A673 (cell line): ENCODE measurements around the gene CCSER1. TPM values are rescaled to one million over a fixed set of nuclear protein-coding genes. Genes with fewer than 3 reads are reported as not detected.

Experiments used
- BruUV-seq: library from RNA; stranded (reverse); fragments of 400-500 nt; replicated peaks from 2 replicates; lab custom pipeline; 2021; lab: Mats Ljungman, UMichigan
- CTCF ChIA-PET: fragments of 300-600 bp; sonication (Branson Sonifier 250); formaldehyde crosslinking; loops from one replicate; lab custom pipeline; 2022; ENCODE audit warnings: antibody characterized with exemption; lab: Charles Lee
- POLR2A ChIA-PET: fragments of 300-600 bp; sonication (Branson Sonifier 250); formaldehyde crosslinking; loops from one replicate; lab custom pipeline; 2022; ENCODE audit warnings: antibody characterized with exemption; ENCODE audit not compliant: low non-redundant PET; lab: Charles Lee
- DNase-seq: peaks from one replicate; pipeline ENCODE4 v3.0.0-alpha.2; 2015; ENCODE audit warnings: low spot score
- H3K27ac ChIP-seq: fragments of 200-600 bp; sonication (generic); 2 replicates; pipeline ENCODE4 v1.5.1; 2016; ENCODE audit warnings: mixed run types, low read depth, mild to moderate bottlenecking, mixed read lengths, antibody characterized with exemption, low read length; ENCODE audit not compliant: poor library complexity, severe bottlenecking
- H3K27me3 ChIP-seq: fragments of 200-600 bp; sonication (generic); replicated peaks from 2 replicates; pipeline ENCODE4 v1.6.1; 2017; ENCODE audit warnings: mixed run types, low read depth, mild to moderate bottlenecking, mixed read lengths, antibody characterized with exemption, low read length; ENCODE audit not compliant: insufficient read depth, poor library complexity
- H3K36me3 ChIP-seq: fragments of 200-600 bp; sonication (generic); 2 replicates; pipeline ENCODE4 v1.6.1; 2016; ENCODE audit warnings: mixed run types, mild to moderate bottlenecking, mixed read lengths, antibody characterized with exemption, low read length; ENCODE audit not compliant: insufficient read depth, poor library complexity, severe bottlenecking
- H3K4me1 ChIP-seq: fragments of 200-600 bp; sonication (generic); 2 replicates; pipeline ENCODE4 v1.6.1; 2017; ENCODE audit warnings: mixed run types, mild to moderate bottlenecking, mixed read lengths, antibody characterized with exemption, low read length; ENCODE audit not compliant: insufficient read depth, poor library complexity, severe bottlenecking
- H3K4me3 ChIP-seq: fragments of 200-600 bp; sonication (generic); 2 replicates; pipeline ENCODE4 v1.5.1; 2016; ENCODE audit warnings: low read depth, mixed run types, mild to moderate bottlenecking, mixed read lengths, low read length; ENCODE audit not compliant: poor library complexity, severe bottlenecking
- H3K9me3 ChIP-seq: fragments of 200-600 bp; sonication (generic); 2 replicates; pipeline ENCODE4 v1.6.1; 2016; ENCODE audit warnings: mixed run types, low read depth, mild to moderate bottlenecking, mixed read lengths, antibody characterized with exemption, low read length; ENCODE audit not compliant: poor library complexity, severe bottlenecking
- EZH2 ChIP-seq: fragments of 200-600 bp; sonication (generic); IDR thresholded peaks from 2 replicates; pipeline ENCODE4 v1.6.1; 2017; ENCODE audit warnings: borderline replicate concordance, low read depth, mild to moderate bottlenecking, mixed read lengths, antibody characterized with exemption, low read length; ENCODE audit not compliant: poor library complexity, severe bottlenecking
- intact Hi-C: fragments of 100-400 bp; cut with micrococcal nuclease; formaldehyde crosslinking; loops from one replicate; pipeline ENCODE4 v1.10.0; 2022; ENCODE audit not compliant: unreplicated experiment
- total RNA-seq: library from RNA; stranded (reverse); gene quantifications from 2 replicates; pipeline ENCODE4 v1.2.3, GENCODE V29; 2021
- TF ChIP-seq, protein P1 (sequence below): fragments of 300-800, 200-600 bp; sonication (generic); conservative IDR thresholded peaks from 2 replicates; pipeline ENCODE4 v1.5.1; 2017; ENCODE audit warnings: low read depth, mild to moderate bottlenecking, antibody characterized with exemption, low read length, moderate library complexity, mixed read lengths

Gene CCSER1
- total RNA-seq, 1 experiment from 2014 or later = not detected

DNA sequence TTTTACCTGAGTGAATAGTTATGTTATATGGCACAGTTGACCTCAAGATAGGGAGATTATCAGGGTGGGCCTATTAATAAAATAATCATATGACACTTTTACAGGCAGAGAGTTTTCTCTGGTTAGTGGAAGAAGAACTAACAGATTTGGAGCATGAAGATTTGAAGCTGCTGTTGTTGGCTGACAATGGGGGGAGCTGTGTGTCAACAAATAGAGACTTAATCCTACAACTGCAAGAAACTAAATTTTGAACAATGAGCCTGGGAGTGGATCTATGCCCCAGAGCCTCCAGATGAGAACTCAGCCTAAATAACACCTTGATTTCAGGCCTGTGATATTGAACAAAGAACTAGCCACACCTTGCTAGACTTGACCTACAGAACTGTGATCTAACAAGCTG, 7.2 kb upstream of the CCSER1 start:
- Histone ChIP-seq H3K9me3 (no peaks in the 10 kb centered on the region), H3K4me1 (no peaks in the 10 kb centered on the region), H3K36me3 (no peaks in the 10 kb centered on the region), H3K27me3 (no peaks in the 10 kb centered on the region), H3K4me3 (no peak overlapping the region), H3K27ac (no peak overlapping the region)
- BruUV-seq = no TSS peak
- DNase-seq = no peak
- intact Hi-C loops = loop anchor here (10.0 kb wide), 1 partner anchor 175 kb away; no protein-coding TSS in a partner anchor
- CTCF ChIA-PET = no interaction called here
- TF ChIP-seq, protein P1, sequence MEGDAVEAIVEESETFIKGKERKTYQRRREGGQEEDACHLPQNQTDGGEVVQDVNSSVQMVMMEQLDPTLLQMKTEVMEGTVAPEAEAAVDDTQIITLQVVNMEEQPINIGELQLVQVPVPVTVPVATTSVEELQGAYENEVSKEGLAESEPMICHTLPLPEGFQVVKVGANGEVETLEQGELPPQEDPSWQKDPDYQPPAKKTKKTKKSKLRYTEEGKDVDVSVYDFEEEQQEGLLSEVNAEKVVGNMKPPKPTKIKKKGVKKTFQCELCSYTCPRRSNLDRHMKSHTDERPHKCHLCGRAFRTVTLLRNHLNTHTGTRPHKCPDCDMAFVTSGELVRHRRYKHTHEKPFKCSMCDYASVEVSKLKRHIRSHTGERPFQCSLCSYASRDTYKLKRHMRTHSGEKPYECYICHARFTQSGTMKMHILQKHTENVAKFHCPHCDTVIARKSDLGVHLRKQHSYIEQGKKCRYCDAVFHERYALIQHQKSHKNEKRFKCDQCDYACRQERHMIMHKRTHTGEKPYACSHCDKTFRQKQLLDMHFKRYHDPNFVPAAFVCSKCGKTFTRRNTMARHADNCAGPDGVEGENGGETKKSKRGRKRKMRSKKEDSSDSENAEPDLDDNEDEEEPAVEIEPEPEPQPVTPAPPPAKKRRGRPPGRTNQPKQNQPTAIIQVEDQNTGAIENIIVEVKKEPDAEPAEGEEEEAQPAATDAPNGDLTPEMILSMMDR = no peak
- TF ChIP-seq EZH2 = no peak
- POLR2A ChIA-PET = no interaction called here

DNA sequence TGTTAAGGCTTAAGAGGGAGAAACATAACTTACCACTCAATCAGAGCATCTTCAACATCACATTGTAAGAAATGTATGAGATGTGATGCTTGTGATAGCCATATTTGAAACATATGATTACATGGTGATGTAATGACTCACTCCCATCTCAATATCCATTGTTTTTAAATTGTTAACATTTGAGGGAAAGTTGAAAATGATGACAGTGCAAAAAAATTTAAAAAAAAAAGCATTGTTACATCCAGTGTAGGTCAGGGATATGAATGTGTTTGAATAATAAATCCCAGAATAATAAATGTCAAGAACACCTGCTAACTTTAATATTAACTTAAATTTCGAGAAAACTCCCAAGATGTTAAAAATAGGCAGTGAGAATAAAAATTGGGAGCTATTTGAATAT, 6.4 kb upstream of the CCSER1 start:
- BruUV-seq = no TSS peak
- no peaks in the 10 kb centered on the region for H3K9me3 ChIP-seq
- H3K36me3 ChIP-seq = no peaks in the 10 kb centered on the region
- POLR2A ChIA-PET = no interaction called here
- no peaks in the 10 kb centered on the region for H3K4me1 ChIP-seq
- intact Hi-C loops = loop anchor here (10.0 kb wide), 1 partner anchor 174 kb away; no protein-coding TSS in a partner anchor
- no peak overlapping the region for H3K27ac ChIP-seq
- CTCF ChIA-PET = no interaction called here
- no peak for DNase-seq
- TF ChIP-seq, protein P1 = no peak
- TF ChIP-seq EZH2 = no peak
- no peak overlapping the region for H3K4me3 ChIP-seq
- H3K27me3 ChIP-seq = no peaks in the 10 kb centered on the region

DNA sequence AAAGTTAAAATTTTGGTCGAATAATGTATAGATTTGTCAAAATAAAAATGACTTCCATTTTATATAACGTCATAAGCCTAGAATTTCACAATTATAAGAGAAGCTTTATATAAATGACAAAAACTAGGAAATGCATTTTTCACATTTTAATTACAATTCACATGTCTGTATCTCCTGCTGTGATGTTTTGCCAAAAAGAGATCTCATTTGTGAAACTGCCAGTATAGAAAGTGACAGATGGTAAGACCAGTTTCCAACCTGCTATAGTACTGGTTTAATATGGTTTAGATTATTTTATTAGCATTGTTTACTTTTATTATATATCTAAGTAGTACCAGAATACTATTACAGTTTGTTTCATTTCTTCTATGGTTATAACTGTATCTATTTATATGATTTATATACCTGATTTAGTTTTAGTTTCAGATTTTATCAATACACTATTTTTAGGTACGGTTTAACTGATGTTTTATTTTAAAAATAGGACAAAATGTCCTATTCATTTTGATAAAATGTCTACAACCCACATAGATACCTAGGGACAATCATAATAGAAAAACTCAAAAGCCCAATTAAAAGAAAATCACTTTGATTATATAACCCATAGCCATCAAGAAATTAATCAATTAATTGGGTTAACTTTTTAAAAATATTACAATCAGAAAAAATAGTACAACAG, 5.4 kb upstream of the CCSER1 start:
- BruUV-seq = no TSS peak
- Histone ChIP-seq H3K36me3 (no peaks in the 10 kb centered on the region), H3K27me3 (no peaks in the 10 kb centered on the region), H3K4me3 (no peak overlapping the region), H3K9me3 (no peaks in the 10 kb centered on the region), H3K27ac (no peak overlapping the region), H3K4me1 (no peaks in the 10 kb centered on the region)
- ChIA-PET CTCF (no interaction called here), POLR2A (no interaction called here)
- DNase-seq = no peak
- intact Hi-C loops = loop anchor here (10.0 kb wide), 1 partner anchor 173 kb away; no protein-coding TSS in a partner anchor
- no peak for TF ChIP-seq EZH2
- TF ChIP-seq, protein P1 = no peak
